Measurements from ENCODE around the gene CFD.
"Not testable (repeated sequence)": the region's sequence is repeated elsewhere in the genome, so short reads cannot be mapped to it uniquely, and the experiment has no call there.

CFD gene

DNA sequence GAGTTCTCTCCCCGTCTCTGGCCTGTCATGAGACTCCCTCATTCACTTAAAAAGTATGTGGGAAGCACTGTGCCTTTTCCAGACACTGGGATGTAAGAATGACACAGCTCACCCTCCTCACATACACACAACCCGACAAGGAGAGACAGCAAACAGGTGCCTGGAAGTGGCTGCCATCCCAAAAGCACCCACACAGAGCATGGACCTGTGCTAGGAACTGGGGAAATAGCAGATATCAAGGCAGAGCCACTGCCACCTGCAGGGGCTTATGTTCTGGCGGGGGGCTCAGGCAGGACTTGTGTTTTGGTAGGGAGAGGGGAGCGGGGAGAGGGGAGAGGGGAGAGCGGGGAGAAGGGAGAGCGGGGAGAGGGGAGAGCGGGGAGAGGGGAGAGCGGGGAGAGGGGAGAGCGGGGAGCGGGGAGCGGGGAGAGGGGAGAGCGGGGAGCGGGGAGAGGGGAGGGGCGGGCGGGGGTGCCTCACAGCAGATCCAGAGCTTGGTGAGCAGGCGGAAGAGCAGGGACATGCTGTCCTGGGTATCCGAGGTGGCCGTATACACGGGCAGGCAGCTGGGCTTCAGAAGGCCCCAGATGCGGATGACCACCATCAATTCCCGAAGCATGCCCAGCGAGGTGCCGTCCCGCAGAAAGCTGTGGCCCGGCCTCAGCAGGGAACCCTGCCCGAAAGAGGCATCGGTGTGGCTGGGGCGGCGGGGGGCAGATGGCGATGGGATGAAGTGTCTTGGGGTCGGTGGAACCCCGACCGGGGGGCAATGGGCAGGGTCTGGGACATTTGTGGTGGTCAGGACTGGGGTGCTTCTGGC is 12.2 kb downstream of the CFD start:
- DNase-seq = peak; percentile 53

DNA sequence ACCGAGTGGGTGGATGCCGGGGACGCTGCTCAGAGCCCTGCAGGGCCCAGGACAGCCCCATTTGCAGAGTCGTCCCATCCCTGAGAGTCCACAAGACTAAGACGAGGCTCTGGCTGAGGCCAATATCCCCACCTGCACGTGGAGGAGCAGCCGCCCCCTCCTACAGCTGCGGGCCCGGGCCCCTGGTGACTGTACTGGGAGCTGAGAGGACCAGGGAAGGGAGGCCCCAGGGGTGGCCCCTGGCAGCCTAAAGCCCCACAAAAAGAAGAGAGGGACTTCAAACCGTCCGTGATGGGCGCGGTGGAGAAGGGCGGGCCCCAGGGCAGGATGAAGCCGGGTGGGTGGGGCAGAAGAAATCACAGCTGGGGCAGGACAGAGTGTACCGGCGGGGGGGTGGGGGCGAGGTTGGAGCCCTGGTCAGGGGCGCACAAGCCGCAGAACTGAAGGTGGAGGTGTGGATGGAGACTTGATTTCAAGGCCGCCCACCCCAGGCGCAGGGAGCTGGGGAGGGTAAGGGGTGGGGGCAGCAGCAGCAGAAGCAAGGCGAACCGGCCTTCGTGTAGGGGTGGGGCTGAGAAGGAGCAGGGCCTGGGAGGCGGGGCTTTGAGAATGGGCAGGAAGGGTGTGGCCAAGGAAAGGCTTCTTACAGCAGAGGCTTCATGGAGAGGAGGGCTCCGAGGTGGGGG is 12.9 kb downstream of the CFD start:
- no peak for DNase-seq

DNA sequence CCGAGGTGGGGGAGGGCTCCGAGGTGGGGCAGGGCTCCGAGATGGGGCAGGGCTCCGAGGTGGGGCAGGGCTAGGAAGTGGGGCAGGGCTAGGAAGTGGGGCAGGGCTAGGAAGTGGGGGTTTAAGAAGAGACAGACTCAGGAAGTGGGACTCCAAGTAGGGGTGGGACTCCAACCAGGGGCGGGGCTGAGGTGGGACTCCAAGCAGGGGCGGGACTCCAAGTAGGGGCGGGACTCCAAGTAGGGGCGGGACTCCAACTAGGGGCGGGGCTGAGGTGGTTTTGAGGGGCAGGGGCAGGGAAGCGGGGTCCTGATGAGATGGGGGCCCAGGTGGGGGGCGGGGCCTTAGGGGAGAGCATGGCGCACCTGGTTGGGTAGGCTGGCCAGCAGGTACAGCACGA is 13.6 kb downstream of the CFD start:
- DNase-seq = no peak

DNA sequence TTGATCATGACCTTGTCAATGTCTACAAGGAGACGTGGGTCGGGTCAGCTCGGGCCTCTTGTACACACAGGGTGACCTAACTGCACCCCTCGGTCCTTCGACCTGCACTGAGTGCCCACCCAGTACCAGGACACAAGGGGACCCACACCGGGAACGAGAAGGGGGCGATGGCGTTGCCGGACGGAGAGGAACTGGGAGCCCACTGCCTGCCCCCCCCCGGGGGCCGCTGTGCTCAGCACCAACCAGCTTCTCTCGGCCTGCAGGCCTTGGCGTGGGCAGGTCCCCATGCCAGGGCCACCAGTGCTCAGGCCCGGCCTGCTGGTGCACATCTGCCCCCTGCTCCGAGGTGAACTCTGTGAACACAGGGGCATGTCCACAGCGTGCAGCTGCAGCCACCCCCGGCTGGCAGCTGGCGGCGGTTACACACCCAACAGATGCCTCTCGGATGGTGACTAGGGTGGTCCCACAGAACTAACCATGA is 14.1 kb downstream of the CFD start:
- no peak for DNase-seq

DNA sequence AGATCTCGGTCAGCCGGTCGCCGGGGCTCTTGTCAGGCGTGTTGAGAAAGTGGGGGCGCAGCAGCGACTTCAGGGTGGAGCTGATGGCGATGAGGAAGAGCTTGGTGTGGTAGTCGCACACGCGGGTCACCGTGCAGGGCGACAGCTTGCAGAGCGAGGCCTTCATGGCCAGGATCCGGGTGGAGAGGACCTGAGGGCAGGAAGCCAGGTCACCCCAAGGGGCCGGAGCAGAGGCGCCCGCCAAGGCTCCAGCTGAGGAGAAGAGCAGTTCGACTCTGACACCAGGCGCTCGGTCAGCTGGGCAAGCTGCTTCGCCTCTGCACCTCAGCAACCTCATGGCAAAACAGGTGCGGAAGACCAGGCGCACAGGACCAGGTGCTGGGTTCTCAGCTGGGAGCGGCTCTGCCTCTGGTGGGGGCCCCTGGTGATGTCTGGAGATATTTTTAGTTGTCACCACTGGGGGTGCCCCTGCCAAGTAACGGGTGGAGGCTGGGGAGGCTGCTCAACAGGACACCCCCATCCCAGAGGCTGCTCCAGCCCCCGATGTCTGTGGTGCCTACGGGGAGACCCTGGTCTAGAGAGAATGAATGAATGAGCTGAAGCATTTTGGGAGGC is 15.9 kb downstream of the CFD start:
- DNase-seq = no peak

DNA sequence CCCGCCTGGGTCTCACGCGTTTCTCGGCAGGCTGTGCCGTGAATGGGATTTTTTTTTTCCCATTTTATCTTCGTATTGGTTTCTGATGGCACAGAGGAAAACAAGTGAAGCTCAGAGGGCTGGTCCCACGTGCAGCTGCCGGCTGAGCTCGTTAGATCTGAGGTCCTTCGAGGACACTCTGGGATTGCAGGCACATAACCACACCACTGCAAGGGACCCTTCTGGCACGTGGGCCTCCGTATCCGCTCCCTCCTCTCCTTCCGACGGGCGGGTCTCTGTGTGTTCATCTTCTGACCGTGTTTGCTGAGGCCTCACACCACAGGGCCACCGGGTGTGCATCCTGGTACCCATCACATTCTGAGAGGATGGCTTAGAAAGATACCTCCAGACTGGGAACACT is 16.6 kb downstream of the CFD start:
- no peak for DNase-seq

DNA sequence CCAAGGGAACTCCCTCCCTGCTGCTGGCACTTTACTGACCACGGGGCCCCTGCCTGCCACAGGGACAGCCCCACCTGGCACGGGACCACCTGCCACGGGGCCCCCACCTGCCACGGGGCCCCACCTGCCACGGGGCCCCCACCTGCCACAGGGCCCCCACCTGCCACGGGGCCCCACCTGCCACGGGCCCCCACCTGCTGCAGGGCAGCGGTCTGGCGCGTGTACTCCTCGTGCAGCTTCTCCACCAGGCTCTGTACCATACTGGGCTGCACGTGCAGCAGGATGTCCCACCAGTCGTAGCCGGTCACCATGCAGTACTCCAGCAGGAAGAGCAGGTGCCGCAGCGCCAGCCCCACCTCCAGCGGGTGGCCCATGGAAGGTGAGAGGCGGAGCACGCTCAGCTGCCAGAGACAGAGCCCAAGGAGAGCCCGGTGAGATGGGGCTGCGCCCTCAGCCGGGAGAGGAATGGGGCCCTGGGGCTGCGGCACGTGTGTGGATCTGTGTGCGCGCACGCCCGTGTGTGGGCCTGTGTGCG is 17.4 kb downstream of the CFD start:
- no peak for DNase-seq

DNA sequence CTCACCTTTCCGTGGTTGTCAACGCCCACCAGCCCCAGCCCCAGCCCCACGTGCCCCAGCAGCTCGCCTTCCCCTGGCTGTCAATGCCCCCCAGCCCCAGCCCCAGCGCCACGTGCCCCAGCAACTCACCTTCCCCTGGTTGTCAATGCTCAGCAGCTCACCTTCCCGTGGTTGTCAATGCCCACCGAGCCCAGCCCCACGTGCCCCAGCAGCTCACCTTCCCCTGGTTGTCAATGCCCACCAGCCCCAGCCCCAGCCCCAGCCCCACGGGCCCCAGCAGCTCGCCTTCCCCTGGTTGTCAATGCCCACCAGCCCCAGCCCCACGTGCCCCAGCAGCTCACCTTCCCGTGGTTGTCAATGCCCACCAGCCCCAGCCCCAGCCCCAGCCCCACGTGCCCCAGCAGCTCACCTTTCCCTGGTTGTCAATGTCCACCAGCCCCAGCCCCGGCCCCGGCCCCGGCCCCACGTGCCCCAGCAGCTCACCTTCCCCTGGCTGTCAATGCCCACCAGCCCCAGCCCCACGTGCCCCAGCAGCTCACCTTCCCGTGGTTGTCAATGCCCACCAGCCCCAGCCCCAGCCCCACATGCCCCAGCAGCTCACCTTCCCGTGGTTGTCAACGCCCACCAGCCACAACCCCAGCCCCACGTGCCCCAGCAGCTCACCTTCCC is 18.7 kb downstream of the CFD start:
- DNase-seq = not testable (repeated sequence)

DNA sequence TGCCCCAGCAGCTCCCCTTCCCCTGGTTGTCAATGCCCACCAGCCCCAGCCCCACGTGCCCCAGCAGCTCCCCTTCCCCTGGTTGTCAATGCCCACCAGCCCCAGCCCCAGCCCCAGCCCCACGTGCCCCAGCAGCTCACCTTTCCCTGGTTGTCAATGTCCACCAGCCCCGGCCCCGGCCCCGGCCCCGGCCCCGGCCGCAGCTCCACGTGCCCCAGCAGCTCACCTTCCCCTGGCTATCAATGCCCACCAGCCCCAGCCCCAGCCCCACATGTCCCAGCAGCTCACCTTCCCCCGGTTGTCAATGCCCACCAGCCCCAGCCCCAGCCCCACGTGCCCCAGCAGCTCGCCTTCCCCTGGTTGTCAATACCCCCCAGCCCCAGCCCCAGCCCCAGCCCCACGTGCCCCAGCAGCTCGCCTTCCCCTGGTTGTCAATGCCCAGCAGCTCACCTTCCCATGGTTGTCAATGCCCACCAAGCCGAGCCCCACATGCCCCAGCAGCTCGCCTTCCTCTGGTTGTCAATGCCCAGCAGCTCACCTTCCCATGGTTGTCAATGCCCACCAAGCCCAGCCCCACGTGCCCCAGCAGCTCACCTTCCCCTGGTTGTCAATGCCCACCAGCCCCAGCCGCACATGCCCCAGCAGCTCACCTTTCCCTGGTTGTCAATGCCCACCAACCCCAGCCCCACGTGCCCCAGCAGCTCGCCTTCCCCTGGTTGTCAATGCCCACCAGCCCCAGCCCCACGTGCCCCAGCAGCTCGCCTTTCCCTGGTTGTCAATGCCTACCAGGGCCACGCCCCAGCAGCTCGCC is 19.5 kb downstream of the CFD start:
- not testable (repeated sequence) for DNase-seq

DNA sequence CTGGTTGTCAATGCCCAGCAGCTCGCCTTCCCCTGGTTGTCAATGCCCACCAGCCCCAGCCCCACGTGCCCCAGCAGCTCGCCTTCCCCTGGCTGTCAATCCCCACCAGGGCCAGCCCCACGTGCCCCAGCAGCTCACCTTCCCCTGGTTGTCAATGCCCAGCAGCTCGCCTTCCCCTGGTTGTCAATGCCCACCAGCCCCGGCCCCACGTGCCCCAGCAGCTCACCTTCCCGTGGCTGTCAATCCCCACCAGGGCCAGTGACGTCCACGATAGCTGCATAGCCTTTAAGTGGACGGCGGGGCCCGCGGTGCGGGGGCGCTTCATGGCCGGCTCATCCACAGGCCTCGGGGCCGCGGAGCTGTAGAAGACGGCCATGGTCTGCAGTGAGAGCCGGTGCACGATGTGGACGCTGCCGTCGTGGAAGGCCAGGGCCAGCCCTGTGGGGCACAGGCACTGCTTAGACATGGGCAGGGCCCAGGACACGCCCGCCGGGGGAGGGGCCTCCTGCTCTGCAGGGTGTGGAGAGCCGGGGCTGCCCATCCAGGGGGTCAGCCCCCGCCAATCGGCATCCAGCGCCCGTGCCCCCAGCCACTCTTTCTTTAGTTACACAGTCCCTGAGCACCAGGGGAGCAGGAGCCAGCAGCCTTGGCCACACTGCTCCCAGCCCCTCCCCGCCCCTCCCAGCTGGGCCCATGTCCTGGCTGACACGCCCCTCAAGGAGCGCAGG is 20.4 kb downstream of the CFD start:
- no peak for DNase-seq

DNA sequence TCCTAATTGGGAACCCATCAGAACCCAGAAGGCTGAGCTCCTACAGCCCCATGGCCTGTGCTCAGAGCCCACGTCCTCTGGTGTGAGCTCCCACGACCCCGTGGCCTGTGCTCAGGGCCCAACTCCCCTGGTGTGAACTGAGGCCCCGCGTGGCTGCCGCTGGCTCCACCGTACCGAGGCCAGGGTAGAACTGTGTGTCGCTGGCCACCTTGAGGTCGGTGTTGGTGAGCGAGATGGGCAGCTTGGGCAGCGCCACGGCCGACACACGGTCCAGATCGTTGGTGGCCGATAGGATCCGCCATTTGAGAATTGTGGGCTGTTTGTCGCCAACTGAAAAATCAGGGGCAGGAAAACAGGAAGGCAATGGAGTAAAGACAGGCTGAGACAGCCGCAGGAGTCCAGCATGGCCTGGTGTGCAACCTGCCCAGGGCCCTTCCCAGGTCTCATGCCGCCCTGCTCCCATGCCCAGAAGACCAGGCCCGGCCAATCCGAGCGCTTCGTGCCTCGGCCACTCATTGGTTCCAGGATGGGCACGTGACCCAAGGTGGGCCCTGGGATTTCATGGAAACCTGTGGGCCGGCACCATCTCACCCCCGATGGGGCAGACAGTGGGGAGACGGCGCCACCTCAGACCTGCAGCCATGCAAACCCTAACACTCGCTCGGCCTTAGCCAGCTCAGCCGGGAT is 22.1 kb downstream of the CFD start:
- no peak for DNase-seq

DNA sequence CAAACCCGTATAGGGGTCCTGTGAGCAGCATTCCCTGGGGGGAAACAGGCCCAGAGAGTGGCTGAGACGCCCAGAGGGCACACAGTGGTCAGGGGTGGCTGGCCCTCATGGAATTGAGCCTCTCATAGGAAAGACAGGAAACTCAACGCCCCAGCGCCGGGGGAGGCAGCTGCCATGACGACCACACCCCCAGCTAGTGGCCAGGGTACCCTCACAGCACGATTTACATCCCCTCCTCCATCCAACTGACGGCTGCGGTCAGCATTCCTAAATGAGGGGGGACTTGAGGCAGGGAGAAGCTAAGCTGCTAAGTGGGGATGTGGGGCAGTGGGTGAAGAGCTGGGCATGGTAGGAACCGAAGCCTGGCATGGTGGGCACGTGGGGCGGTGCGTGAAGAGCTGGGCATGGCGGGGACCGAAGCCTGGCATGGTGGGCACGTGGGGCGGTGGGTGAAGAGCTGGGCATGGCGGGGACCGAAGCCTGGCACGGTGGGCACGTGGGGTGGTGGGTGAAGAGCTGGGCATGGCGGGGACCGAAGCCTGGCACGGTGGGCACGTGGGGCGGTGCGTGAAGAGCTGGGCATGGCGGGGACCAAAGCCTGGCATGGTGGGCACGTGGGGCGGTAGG is 23.5 kb downstream of the CFD start:
- no peak for DNase-seq

DNA sequence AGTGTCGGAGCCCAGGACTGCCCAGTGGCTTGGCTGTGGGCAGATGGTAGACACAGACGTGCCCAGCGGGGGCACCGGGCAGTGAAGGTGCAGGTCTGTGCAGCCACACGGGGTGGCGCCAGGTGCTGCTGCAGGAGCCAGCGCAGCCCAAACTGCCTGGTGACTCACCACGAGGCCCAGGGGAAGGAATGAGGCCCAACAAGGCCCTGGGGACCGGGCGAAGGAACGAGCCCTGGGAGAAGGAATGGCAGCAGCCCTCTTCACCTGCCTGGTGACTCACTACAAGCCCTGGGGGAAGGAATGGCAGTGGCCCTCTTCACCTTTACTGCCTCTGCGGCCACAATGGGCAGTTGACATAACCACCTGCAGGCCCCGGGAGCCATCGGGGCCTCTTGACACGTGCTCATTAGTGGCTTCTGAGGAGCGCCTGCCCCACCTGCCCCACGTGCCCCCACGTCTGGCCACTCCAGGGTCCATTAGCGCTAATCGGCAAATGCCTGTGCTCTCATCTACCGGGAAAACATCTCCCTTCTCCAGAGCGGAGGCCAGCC is 24.3 kb downstream of the CFD start:
- DNase-seq = no peak

DNA sequence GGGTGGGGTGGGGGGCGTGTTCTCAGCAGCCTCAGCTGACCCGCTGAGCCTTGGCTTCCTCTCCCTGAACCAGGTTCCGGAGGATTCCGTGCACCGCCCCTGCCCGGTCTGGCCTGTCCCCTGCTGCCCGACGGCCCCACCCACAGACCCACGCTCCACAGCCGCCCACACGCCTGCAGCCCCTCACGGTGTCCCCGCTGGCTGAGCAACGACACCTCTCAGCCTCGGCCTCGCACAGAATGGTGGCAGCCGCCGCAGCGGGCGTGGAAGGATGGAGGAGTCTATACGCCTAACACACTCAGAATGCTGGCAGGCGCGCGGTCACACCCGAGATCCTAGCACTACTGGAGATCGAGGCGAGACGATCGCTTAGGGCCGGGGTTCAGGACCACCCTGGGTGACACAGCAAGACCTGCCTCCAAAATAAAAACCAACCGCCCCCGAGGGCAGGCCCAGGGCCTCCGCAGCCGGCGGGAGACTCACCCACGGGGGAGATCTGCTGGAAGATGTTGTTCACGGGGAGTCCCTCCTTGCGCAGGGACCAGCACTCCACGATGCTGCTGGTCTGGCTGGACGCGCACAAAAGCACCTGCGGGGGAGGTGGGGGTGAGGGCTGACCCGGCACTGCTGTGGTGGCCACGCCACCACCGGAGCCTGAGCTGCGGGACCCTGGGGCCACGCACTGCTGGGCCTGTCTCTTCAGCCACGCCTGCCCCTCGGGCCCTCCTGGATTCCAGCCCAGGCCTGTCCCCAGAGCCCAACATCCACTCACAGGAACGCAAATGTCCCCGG is 25.2 kb downstream of the CFD start:
- DNase-seq = no peak

DNA sequence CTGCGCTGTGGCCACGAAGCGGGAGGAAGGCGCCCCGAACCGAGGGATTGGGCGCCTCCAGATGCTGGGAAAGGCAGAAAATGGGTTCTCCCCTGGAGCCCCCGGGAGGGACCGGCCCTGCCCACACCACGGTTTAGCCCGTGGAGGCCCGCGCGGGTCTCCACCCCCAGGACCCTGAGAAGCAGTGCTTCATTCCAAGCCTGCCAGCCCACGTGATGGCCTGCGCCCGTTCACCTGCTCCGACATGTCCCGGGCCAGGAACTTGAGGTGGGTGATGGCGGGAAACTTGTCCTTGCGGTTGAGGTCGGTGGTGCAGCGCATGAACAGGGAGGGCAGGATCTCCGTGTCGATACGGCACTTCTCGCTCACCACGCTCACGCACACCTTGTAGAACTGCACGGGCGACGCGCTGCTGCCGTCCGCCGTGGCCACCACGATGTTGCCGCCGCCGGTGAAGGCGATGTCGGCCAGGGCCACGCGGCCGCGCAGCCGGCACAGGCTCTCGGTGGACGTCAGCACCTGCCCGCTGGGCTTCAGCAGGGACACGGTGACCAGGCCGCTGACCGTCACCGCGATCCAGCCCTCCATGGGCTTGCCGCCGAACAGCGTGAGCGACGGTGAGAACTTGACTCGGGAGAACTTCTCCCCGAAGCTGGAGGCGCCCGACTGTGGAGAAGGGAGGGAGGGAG is 26.2 kb downstream of the CFD start:
- DNase-seq = no peak

DNA sequence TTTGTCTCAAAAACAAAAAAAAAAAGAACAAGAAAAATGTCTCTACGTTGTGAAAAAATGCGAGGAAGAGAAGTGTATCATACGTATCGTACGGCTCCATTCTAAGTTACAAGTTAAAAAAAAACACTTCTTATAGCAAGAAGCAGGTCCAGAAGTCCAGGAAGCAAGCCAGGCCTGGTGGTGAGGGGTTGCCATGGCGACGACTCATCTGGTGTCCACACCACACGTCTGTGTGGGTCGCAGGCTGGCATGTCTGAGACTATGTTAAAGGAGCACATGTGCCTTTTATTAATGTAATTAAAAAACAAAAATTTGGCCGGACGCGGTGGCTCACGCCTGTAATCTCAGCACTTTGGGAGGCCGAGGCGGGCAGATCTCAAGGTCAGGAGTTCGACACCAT is 27.6 kb downstream of the CFD start:
- no peak for DNase-seq

DNA sequence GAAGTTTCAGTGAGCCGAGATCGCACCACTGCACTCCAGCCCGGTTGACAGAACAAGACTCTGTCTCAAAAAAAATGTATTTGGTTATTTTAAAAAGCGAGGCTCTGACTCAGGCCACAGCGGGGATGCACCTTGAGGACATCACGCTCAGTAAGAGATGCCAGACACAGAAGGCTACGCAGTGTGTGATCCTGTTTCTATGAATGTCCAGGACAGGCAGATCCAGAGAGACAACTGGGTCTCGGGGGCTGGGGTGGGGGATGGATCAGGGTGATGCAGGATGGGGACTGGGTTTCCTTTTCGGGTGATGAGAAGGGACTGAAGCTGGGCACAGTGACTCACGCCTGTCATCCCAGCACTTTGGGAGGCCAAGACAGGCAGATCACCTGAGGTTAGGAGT is 28.1 kb downstream of the CFD start:
- no peak for DNase-seq
